ENCODE measurements around the gene KAT2A. TPM values are rescaled to one million over a fixed set of nuclear protein-coding genes. Genes with fewer than 3 reads are reported as not detected.

KAT2A gene
- total RNA-seq, 1 donor from 2014 or later: 18.4 TPM

DNA sequence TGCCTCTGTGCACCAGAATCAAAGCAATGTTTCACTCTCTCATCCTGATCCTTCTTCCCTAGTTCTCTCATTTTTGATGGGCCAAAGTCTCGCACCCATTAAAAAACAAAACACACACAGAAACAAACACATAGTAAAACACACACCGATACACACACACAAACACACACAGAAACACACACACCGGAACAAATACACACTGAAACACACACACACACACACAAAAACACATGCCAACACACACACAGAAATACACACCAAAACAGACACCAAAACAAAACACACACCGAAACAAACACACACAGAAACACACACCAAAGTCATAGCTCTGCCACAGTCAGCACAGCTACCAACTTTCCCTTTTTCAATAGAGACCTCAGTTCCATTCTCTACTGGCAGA lies 10.1 kb upstream of the KAT2A start:
- Mint-ChIP-seq H3K9me3 (no peaks in the 10 kb centered on the region), H3K4me1 (peaks cover 14% of the 10 kb centered on the region), H3K27ac (no peak overlapping the region), H3K36me3 (peaks cover 18% of the 10 kb centered on the region), H3K27me3 (ENCODE audit: insufficient read depth, low read depth) (peaks cover 8% of the 10 kb centered on the region), H3K4me3 (no peak overlapping the region)
- Histone ChIP-seq H4K20me1 (ENCODE audit: low read depth) (peaks cover 39% of the 10 kb centered on the region), H3K4me1 (no peaks in the 10 kb centered on the region), H3K36me3 (peaks cover 4% of the 10 kb centered on the region), H3K9me3 (ENCODE audit: low read depth) (no peaks in the 10 kb centered on the region), H3K9ac (no peak overlapping the region), H3K27ac (no peak overlapping the region), H3K27me3 (no peaks in the 10 kb centered on the region), H3K79me2 (ENCODE audit: low read depth) (peaks cover 14% of the 10 kb centered on the region), H3K4me3 (no peak overlapping the region), H3K4me2 (no peak overlapping the region), H2AFZ (replicated peaks) (no peak overlapping the region), H3F3A (ENCODE audit: low read depth) (no peaks in the 10 kb centered on the region)
- no peak for TF ChIP-seq CTCF (IDR thresholded peaks at IDR 0.05)
- TF ChIP-seq EZH2phosphoT487 (IDR thresholded peaks at IDR 0.05): no peak
- TF ChIP-seq EZH2 (IDR thresholded peaks at IDR 0.05): no peak
- no peak for DNase-seq (ENCODE audit: low spot score)

- Histone ChIP-seq H2AFZ (replicated peaks) (no peak overlapping the region), H3K4me3 (no peak overlapping the region), H3K9me3 (ENCODE audit: low read depth) (no peaks in the 10 kb centered on the region), H3K27me3 (no peaks in the 10 kb centered on the region), H4K20me1 (ENCODE audit: low read depth) (peaks cover 32% of the 10 kb centered on the region), H3K79me2 (ENCODE audit: low read depth) (peaks cover 11% of the 10 kb centered on the region), H3K4me1 (no peaks in the 10 kb centered on the region), H3K9ac (no peak overlapping the region), H3K36me3 (peaks cover 4% of the 10 kb centered on the region), H3F3A (ENCODE audit: low read depth) (no peaks in the 10 kb centered on the region), H3K27ac (no peak overlapping the region), H3K4me2 (no peak overlapping the region)
- Mint-ChIP-seq H3K36me3 (peaks cover 20% of the 10 kb centered on the region), H3K27ac (no peak overlapping the region), H3K27me3 (ENCODE audit: insufficient read depth, low read depth) (peaks cover 8% of the 10 kb centered on the region), H3K9me3 (no peaks in the 10 kb centered on the region), H3K4me1 (peaks cover 14% of the 10 kb centered on the region), H3K4me3 (no peak overlapping the region)
- DNase-seq (ENCODE audit: low spot score): no peak
- TF ChIP-seq EZH2 (IDR thresholded peaks at IDR 0.05) (no peak), CTCF (IDR thresholded peaks at IDR 0.05) (no peak), EZH2phosphoT487 (IDR thresholded peaks at IDR 0.05) (no peak)
Observed at GRCh38 chr17:42130310-42130936, 9.3 kb upstream of the KAT2A start.

- no peak overlapping the region for H2AFZ ChIP-seq (replicated peaks)
- no peak overlapping the region for H3K27ac ChIP-seq
- H3K27ac Mint-ChIP-seq: no peak overlapping the region
- H3K36me3 Mint-ChIP-seq: peaks cover 22% of the 10 kb centered on the region
- H3K79me2 ChIP-seq (ENCODE audit: low read depth): peaks cover 7% of the 10 kb centered on the region
- H4K20me1 ChIP-seq (ENCODE audit: low read depth): peaks cover 30% of the 10 kb centered on the region
- H3K4me3 Mint-ChIP-seq: no peak overlapping the region
- H3K36me3 ChIP-seq: peaks cover 4% of the 10 kb centered on the region
- peaks cover 4% of the 10 kb centered on the region for H3F3A ChIP-seq (ENCODE audit: low read depth)
- DNase-seq (ENCODE audit: low spot score): no peak
- H3K4me1 ChIP-seq: no peaks in the 10 kb centered on the region
- H3K9me3 Mint-ChIP-seq: no peaks in the 10 kb centered on the region
- no peak overlapping the region for H3K4me3 ChIP-seq
- TF ChIP-seq EZH2phosphoT487 (IDR thresholded peaks at IDR 0.05): no peak
- TF ChIP-seq CTCF (IDR thresholded peaks at IDR 0.05): no peak
- no peak for TF ChIP-seq EZH2 (IDR thresholded peaks at IDR 0.05)
- peaks cover 14% of the 10 kb centered on the region for H3K4me1 Mint-ChIP-seq
- no peaks in the 10 kb centered on the region for H3K9me3 ChIP-seq (ENCODE audit: low read depth)
- no peaks in the 10 kb centered on the region for H3K27me3 ChIP-seq
- peaks cover 8% of the 10 kb centered on the region for H3K27me3 Mint-ChIP-seq (ENCODE audit: insufficient read depth, low read depth)
- no peak overlapping the region for H3K4me2 ChIP-seq
- H3K9ac ChIP-seq: no peak overlapping the region
Observed at GRCh38 chr17:42129109-42129837, 8.1 kb upstream of the KAT2A start.

All from neural progenitor cell (in vitro differentiated cells).